Measurements from ENCODE around the gene COX7B2.

Gene COX7B2

GRCh38 chr4:46890056-46890455 is 19.0 kb downstream of the COX7B2 start:
- no peak for DNase-seq (ENCODE audit: low read depth in 3 of 3, low spot score in 1 of 3)

GRCh38 chr4:46889410-46889809 is 19.6 kb downstream of the COX7B2 start:
- no peak for DNase-seq (ENCODE audit: low read depth in 3 of 3, low spot score in 1 of 3)

GRCh38 chr4:46886711-46887110 is 22.3 kb downstream of the COX7B2 start:
- no peak for DNase-seq (ENCODE audit: low read depth in 3 of 3, low spot score in 1 of 3)

GRCh38 chr4:46878641-46879040 is 30.4 kb downstream of the COX7B2 start:
- DNase-seq (ENCODE audit: low read depth in 3 of 3, low spot score in 1 of 3): no peak

- no peak for DNase-seq (ENCODE audit: low read depth in 3 of 3, low spot score in 1 of 3)
Measured at GRCh38 chr4:46874811-46875210, 34.2 kb downstream of the COX7B2 start.

GRCh38 chr4:46870411-46870810 is 38.6 kb downstream of the COX7B2 start:
- DNase-seq (ENCODE audit: low read depth in 3 of 3, low spot score in 1 of 3): no peak

- DNase-seq (ENCODE audit: low read depth in 3 of 3, low spot score in 1 of 3): no peak
Measured at GRCh38 chr4:46856333-46856732, 52.7 kb downstream of the COX7B2 start.

GRCh38 chr4:46852800-46853199 is 56.2 kb downstream of the COX7B2 start:
- no peak for DNase-seq (ENCODE audit: low read depth in 3 of 3, low spot score in 1 of 3)

GRCh38 chr4:46850026-46850425 is 59.0 kb downstream of the COX7B2 start:
- no peak for DNase-seq (ENCODE audit: low read depth in 3 of 3, low spot score in 1 of 3)

GRCh38 chr4:46844325-46844917 is 64.6 kb downstream of the COX7B2 start:
- DNase-seq (ENCODE audit: low read depth in 3 of 3, low spot score in 1 of 3): no peak

GRCh38 chr4:46839128-46839527 is 69.9 kb downstream of the COX7B2 start:
- no peak for DNase-seq (ENCODE audit: low read depth in 3 of 3, low spot score in 1 of 3)

- no peak for DNase-seq (ENCODE audit: low read depth in 3 of 3, low spot score in 1 of 3)
Measured at GRCh38 chr4:46837639-46838038, 71.4 kb downstream of the COX7B2 start.

GRCh38 chr4:46836584-46836983 is 72.5 kb downstream of the COX7B2 start:
- no peak for DNase-seq (ENCODE audit: low read depth in 3 of 3, low spot score in 1 of 3)

- no peak for DNase-seq (ENCODE audit: low read depth in 3 of 3, low spot score in 1 of 3)
Measured at GRCh38 chr4:46830971-46831454, 78.0 kb downstream of the COX7B2 start.

GRCh38 chr4:46820154-46820553 is 88.9 kb downstream of the COX7B2 start:
- DNase-seq (ENCODE audit: low read depth in 3 of 3, low spot score in 1 of 3): no peak

- no peak for DNase-seq (ENCODE audit: low read depth in 3 of 3, low spot score in 1 of 3)
Measured at GRCh38 chr4:46819095-46819494, 90.0 kb downstream of the COX7B2 start.

- DNase-seq (ENCODE audit: low read depth in 3 of 3, low spot score in 1 of 3): no peak
Measured at GRCh38 chr4:46818604-46819003, 90.4 kb downstream of the COX7B2 start.

GRCh38 chr4:46817806-46818205 is 91.2 kb downstream of the COX7B2 start:
- DNase-seq (ENCODE audit: low read depth in 3 of 3, low spot score in 1 of 3): no peak

- no peak for DNase-seq (ENCODE audit: low read depth in 3 of 3, low spot score in 1 of 3)
Measured at GRCh38 chr4:46804781-46805413, 104.1 kb downstream of the COX7B2 start.

- no peak for DNase-seq (ENCODE audit: low read depth in 3 of 3, low spot score in 1 of 3)
Measured at GRCh38 chr4:46793036-46793435, 116.0 kb downstream of the COX7B2 start.

GRCh38 chr4:46781434-46782092 is 127.5 kb downstream of the COX7B2 start:
- DNase-seq (ENCODE audit: low read depth in 3 of 3, low spot score in 1 of 3): no peak

GRCh38 chr4:46765465-46765864 is 143.6 kb downstream of the COX7B2 start:
- DNase-seq (ENCODE audit: low read depth in 3 of 3, low spot score in 1 of 3): no peak

Data from stimulated activated CD4-positive, alpha-beta T cell treated with anti-CD3 and anti-CD28 coated beads, TNF-alpha, amount 100 ng/mL, for 1 hour (primary cell).